ENCODE data around the gene WDR88. TPM values are rescaled to one million over a fixed set of nuclear protein-coding genes. Genes with fewer than 3 reads are reported as not detected.
"Not testable (repeated sequence)": the region's sequence is repeated elsewhere in the genome, so short reads cannot be mapped to it uniquely, and the experiment has no call there.

WDR88 gene
- total RNA-seq, 1 donor from 2014 or later: not detected

DNA sequence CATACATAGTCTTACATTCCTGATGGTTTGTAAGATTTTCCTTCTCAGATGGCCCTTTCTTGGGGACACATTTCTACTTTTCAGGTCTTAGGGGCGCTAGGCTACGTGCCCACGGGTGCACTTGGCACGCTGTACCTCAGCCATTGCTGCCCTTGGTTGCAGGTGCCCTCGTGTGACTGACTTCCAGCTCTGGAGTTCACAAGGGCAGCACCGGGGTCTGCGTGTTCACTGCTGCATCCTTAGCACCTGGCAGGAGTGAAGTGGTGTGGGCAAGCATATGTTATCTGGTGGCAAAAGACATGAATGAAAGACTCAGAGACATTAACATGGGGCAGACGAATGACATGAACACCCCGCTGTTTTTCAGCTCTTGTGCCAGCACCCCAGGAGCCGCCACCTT is 13.3 kb upstream of the WDR88 start:
- FAIRE-seq: no peak
- Histone ChIP-seq H3K27me3 (ENCODE audit: control insufficient read depth, insufficient read depth, low read length) (no peaks in the 10 kb centered on the region), H3K4me3 (ENCODE audit: low read depth, low read length) (no peak overlapping the region), H3K36me3 (ENCODE audit: control insufficient read depth, insufficient read depth, low read length) (peaks cover 9% of the 10 kb centered on the region)
- DNase-seq (ENCODE audit: low read depth): no peak
- TF ChIP-seq, protein P1, sequence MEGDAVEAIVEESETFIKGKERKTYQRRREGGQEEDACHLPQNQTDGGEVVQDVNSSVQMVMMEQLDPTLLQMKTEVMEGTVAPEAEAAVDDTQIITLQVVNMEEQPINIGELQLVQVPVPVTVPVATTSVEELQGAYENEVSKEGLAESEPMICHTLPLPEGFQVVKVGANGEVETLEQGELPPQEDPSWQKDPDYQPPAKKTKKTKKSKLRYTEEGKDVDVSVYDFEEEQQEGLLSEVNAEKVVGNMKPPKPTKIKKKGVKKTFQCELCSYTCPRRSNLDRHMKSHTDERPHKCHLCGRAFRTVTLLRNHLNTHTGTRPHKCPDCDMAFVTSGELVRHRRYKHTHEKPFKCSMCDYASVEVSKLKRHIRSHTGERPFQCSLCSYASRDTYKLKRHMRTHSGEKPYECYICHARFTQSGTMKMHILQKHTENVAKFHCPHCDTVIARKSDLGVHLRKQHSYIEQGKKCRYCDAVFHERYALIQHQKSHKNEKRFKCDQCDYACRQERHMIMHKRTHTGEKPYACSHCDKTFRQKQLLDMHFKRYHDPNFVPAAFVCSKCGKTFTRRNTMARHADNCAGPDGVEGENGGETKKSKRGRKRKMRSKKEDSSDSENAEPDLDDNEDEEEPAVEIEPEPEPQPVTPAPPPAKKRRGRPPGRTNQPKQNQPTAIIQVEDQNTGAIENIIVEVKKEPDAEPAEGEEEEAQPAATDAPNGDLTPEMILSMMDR (IDR thresholded peaks at IDR 0.05; ENCODE audit: insufficient read depth, low read length, severe bottlenecking): no peak

DNA sequence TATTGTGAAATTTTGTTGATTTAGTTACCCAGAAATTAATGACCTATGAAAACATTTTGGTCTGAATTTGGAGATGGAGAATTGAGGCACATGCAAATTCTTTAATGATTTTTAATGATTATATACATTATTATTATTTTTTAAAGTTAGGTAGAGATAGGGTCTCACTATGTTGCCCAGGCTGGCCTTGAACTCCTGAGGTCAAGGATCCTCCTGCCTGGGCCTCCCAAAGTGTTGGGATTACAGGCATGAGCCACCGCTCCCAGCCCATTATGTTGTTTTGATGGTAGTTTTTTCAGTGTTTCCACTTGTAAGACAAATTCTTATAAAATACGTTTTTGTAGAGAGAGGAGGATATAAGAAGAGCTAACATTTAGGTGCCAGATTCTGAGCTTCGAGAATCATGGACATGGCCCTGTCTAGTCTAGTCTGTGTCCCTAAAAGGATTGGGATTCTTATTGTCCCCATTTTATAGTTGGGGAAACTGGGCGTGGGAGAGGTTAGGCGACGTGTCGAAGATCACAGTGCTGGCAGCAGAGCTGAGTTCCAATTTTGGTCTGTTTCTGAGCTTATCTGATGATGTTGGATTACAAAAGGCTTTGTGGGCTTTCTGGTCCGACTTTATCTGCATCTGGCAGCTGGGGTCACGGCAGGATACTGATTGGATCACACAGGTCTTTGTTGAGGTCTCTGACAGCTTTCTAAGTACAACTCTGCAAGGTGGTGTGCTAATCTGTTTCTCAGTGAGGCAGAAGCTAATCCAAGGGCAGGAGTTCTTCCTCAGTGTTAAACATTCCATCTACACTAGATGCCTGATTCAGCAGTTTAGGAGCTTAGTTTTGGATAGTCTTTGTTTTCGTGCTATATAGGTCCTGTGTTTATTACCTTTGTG is 7.5 kb upstream of the WDR88 start:
- no peaks in the 10 kb centered on the region for H3K27me3 ChIP-seq (ENCODE audit: control insufficient read depth, insufficient read depth, low read length)
- H3K36me3 ChIP-seq (ENCODE audit: control insufficient read depth, insufficient read depth, low read length): peaks cover 9% of the 10 kb centered on the region
- no peak for DNase-seq (ENCODE audit: low read depth)
- H3K4me3 ChIP-seq (ENCODE audit: low read depth, low read length): no peak overlapping the region
- TF ChIP-seq, protein P1 (IDR thresholded peaks at IDR 0.05; ENCODE audit: insufficient read depth, low read length, severe bottlenecking): no peak
- no peak for FAIRE-seq

- Histone ChIP-seq H3K4me3 (ENCODE audit: low read depth, low read length) (no peak overlapping the region), H3K36me3 (ENCODE audit: control insufficient read depth, insufficient read depth, low read length) (peaks cover 6% of the 10 kb centered on the region), H3K27me3 (ENCODE audit: control insufficient read depth, insufficient read depth, low read length) (no peaks in the 10 kb centered on the region)
- TF ChIP-seq, protein P1 (IDR thresholded peaks at IDR 0.05; ENCODE audit: insufficient read depth, low read length, severe bottlenecking): peak; percentile 85
- DNase-seq (ENCODE audit: low read depth): peak; percentile 53
- no peak for FAIRE-seq
These were observed 6.0 kb upstream of the WDR88 start for GRCh38 chr19:33125929-33126388.

DNA sequence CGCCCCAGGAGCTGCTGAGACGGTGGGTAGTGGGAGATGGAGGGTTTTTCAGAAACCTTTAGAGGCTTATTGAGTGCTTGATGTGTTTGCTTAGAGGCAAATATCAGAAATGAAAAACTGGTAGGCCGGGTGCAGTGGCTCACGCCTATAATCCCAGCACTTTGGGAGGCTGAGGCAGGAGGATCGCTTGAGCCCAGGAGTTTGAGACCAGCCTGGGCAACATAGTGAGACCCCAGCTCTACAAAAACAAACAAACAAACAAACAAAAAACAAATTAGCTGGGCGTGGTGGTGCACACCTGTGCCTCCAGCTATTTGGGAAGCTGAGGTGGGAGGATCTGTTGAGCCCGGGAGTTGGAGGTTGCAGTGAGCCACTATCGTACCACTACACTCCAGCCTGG is 5.2 kb upstream of the WDR88 start:
- not testable (repeated sequence) for DNase-seq (ENCODE audit: low read depth); H3K4me3 ChIP-seq (ENCODE audit: low read depth, low read length); H3K36me3 ChIP-seq (ENCODE audit: control insufficient read depth, insufficient read depth, low read length); H3K27me3 ChIP-seq (ENCODE audit: control insufficient read depth, insufficient read depth, low read length); FAIRE-seq

DNA sequence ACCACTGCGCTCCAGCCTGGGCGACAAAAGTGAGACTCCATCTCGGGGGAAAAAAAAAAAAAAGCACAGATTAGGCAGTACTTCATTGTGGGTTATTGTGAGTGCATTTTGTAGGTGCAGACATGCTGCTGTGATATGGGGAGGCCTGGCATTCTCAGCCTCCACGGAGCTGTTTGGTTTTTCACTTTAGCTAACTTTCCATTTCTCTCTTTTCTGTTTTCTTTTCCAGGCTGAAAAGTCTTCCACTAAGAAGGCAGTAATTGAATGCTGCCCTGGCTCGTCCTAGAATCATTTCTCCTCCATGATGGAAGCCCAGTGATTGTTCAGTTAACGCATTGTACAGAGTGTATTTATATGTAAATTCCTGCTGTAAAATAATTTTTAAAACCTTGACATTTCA is 2.0 kb upstream of the WDR88 start:
- Histone ChIP-seq H3K4me3 (ENCODE audit: low read depth, low read length) (no peak overlapping the region), H3K27me3 (ENCODE audit: control insufficient read depth, insufficient read depth, low read length) (no peaks in the 10 kb centered on the region), H3K36me3 (ENCODE audit: control insufficient read depth, insufficient read depth, low read length) (peaks cover 4% of the 10 kb centered on the region)
- DNase-seq (ENCODE audit: low read depth) (no peak), FAIRE-seq (no peak)
- TF ChIP-seq, protein P1 (IDR thresholded peaks at IDR 0.05; ENCODE audit: insufficient read depth, low read length, severe bottlenecking): no peak

- no peak overlapping the region for H3K4me3 ChIP-seq (ENCODE audit: low read depth, low read length)
- H3K27me3 ChIP-seq (ENCODE audit: control insufficient read depth, insufficient read depth, low read length): no peaks in the 10 kb centered on the region
- DNase-seq (ENCODE audit: low read depth): no peak
- FAIRE-seq: no peak
- TF ChIP-seq, protein P1 (IDR thresholded peaks at IDR 0.05; ENCODE audit: insufficient read depth, low read length, severe bottlenecking): no peak
- H3K36me3 ChIP-seq (ENCODE audit: control insufficient read depth, insufficient read depth, low read length): peaks cover 4% of the 10 kb centered on the region
These were observed 1.5 kb upstream of the WDR88 start for GRCh38 chr19:33130433-33130832.

All from bronchial epithelial cell (primary cell).